ENCODE results near the gene STAT4.

The STAT4 gene, protein sequence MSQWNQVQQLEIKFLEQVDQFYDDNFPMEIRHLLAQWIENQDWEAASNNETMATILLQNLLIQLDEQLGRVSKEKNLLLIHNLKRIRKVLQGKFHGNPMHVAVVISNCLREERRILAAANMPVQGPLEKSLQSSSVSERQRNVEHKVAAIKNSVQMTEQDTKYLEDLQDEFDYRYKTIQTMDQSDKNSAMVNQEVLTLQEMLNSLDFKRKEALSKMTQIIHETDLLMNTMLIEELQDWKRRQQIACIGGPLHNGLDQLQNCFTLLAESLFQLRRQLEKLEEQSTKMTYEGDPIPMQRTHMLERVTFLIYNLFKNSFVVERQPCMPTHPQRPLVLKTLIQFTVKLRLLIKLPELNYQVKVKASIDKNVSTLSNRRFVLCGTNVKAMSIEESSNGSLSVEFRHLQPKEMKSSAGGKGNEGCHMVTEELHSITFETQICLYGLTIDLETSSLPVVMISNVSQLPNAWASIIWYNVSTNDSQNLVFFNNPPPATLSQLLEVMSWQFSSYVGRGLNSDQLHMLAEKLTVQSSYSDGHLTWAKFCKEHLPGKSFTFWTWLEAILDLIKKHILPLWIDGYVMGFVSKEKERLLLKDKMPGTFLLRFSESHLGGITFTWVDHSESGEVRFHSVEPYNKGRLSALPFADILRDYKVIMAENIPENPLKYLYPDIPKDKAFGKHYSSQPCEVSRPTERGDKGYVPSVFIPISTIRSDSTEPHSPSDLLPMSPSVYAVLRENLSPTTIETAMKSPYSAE

GRCh38 chr2:191150600-191151330, at the start of gene STAT4:
Gene STAT4 (minus strand): TSS chr2:191150994. CDS start chr2:191148203, 2,791 bp downstream.
- DNase-seq (ENCODE audit: low spot score) = no peak

DNA sequence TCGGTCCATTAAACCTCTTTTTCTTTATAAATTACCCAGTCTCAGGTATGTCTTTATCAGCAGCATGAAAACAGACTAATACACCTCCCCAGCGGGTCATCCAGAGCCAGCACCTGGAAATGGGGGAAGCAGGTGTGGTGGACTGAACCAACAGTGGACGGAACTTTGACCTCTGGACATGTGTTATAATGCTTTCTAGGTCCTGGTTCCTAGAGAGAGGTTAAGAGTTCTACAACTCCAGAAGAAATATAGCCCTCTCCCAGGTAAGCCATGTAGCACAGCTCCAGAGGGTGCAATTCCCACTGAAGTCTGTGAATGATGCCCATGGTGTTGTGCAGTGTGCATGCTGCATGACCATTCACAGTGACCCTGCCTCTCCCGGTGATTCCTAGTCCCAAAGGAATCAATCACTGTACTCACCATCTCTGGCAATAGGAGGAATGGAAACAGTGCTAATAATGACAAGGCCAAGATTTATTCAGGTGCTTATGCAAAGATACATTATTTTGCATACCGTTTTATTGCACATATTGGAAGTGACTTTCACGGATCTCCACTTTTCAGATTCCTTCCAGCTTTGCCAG, 49.2 kb upstream of the STAT4 start:
- DNase-seq (ENCODE audit: low spot score) = no peak

DNA sequence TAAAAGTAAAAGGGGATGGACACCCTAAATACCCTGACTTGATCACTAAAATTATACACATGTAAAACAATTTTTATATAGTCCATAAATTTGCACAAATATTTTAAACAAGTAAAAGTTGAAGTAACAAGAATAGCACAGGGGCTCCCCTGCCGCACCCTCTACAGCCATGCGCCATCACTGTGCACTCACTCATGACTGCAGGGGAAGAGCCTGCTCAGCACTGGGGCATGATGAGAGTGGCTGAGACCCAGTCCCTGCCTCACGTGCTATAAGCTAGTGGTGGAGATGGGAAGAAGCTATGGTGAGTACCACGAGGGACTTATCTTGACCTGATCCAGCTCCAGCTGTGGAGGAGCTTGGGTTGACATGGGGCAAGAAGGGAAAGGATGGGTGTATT, 47.5 kb upstream of the STAT4 start:
- no peak for DNase-seq (ENCODE audit: low spot score)

DNA sequence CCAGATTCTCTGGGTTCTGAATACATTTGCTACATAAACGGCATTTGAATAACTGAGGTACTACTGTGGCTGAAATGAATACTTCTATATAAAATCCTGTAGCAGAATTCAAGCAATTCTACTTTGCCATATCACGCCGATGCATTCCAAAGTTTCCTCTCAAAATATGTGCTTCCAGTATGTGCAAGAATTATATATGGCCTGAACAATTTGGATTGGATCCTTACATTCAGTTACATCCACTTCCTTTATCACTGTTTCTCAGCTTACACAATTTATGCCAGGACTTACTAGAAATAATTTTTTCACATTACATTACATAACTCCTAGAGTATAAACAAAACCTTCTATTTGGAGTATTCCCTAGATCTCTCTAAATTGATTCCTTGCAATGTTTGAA, 46.3 kb upstream of the STAT4 start:
- no peak for DNase-seq (ENCODE audit: low spot score)

GRCh38 chr2:191195021-191195420, 44.2 kb upstream of the STAT4 start:
- DNase-seq (ENCODE audit: low spot score) = no peak

DNA sequence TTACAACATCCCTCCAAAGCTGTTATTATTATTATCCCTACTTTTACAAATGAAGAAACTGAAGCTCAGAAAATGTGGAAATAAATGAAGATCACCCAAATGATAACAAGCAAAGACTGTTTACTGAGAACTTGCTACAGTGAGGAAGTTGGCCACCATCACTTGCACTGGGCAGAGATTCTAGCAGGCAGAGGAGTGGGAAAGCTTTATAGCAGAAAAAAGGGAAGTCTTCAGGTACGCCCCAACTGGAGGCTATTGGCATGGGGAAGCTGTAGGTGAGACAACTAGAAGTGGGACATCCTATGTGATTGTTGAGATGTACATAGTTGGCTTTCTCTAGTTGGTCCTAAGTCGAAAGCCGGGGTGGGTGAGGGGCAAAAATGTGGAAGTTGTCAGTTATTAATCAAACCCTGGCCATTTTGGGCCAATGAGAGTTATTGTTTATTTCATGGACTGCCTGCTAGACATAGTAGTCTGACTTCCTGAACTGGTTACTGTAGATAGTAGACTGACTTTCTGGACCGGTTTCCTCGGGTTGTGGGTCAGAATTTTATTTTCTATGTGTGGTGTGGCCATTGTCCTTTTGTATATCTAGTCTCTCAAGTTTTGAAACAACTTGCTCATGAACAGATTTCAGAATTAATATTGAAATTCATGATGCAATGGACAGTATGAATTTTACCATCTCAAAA, 40.2 kb upstream of the STAT4 start:
- DNase-seq (ENCODE audit: low spot score) = no peak

GRCh38 chr2:191190435-191190834, 39.6 kb upstream of the STAT4 start:
- no peak for DNase-seq (ENCODE audit: low spot score)

DNA sequence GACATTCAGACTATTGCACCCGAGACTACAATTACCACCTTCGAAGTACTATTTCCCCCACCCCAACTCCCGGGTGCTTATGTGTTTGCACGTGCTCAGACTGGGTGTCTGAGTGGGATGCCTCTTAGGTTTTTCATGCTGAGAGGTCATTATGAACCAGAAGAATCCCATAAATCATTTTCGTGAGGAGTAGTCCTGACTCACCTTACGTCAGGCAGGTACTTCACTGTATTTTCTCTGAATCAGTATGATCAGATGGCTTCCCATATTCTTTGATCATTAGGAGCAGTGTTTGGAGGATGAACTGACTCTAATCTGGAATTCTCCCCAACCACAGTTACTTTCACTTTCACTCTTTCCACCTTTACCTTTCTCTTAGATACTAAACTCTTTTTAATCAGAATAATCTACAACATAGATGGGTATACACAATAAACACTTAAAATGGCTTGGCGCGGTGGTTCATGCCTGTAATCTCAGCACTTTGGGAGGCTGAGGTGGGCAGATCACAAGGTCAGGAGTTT, 38.4 kb upstream of the STAT4 start:
- no peak for DNase-seq (ENCODE audit: low spot score)

DNA sequence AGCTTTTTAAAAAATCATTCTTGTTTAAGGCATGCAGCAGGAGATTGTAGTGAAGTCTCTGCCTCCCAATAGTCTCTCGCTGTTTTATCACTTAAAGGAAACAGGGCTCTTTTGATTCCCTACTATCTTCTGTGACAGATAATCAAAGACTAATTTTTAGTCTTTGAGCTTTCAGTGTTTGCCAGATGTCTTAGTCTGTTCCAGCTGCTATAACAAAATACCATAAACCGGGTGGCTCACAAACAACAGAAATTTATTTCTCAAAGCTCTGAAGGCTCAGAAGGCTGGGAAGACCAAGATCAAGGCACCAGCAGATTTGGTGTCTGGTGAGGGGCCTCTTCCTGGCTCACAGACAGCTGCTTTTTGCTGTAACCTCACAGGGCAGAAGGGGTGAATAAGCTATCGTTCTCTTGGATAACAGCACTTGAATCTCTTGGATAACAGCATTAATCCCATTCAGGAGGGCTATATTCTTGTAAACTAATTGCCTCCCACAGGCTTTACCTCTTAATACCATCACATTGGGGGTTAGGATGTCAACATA, 37.8 kb upstream of the STAT4 start:
- DNase-seq (ENCODE audit: low spot score) = no peak

DNA sequence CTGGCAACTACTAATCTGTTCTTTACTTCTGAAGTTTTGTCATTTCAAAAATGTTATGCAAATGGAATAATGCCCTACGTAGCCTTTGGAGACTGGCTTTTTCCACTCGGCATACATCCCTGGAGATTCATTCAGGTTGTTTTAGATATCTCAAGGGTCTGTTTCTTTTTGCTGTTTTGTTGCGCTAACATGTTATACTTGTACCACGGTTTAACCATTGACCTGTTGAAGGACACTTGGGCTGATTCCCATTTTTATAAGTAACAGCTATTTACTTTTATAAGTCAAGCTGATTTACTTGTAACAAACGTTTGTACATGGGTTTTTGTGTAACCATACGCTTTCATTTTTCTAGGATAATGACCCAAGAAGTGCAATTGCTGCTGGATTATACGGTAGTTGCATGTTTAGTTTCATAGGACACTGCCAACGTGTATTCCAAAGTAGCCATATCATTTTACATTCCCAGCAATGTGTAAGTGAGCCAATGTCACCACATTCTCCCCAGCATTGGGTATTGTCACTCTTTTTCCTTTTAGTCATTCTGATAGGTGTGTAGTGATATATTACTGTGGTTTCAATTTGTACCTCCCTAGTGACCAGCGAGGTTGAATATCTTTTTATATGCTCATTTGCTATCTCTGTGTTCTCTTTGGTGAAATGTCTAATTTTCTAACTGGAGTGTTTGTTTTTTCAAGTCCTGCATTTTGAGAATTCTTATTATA, 36.5 kb upstream of the STAT4 start:
- no peak for DNase-seq (ENCODE audit: low spot score)

GRCh38 chr2:191184457-191184856, 33.7 kb upstream of the STAT4 start:
- DNase-seq (ENCODE audit: low spot score) = no peak

- no peak for DNase-seq (ENCODE audit: low spot score)
Observed at GRCh38 chr2:191183516-191183915, 32.7 kb upstream of the STAT4 start.

DNA sequence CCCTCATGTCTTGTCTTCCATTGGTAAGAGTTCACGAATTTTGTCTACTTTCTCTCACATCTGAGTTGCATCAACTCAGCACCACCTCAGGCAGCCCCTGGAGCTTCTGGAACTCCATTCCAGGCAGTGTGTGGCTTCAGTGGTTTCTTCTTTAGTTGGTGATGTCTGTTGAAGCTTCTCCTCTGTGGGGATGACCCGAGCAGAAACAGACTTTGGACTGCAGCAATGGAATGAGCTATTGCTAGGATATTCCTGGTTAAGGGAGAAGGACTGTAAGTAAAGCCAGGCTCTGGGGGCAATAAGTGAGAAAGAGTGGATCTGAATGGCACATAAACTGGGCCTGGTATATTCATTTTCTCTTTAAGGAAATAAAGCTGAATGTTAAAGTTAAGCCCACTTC, 32.3 kb upstream of the STAT4 start:
- DNase-seq (ENCODE audit: low spot score) = no peak

GRCh38 chr2:191180713-191181112, 29.9 kb upstream of the STAT4 start:
- no peak for DNase-seq (ENCODE audit: low spot score)

GRCh38 chr2:191180276-191180675, 29.5 kb upstream of the STAT4 start:
- DNase-seq (ENCODE audit: low spot score) = no peak

- peak; percentile 80 for DNase-seq (ENCODE audit: low spot score)
Observed at GRCh38 chr2:191178806-191179514, 28.2 kb upstream of the STAT4 start.

DNA sequence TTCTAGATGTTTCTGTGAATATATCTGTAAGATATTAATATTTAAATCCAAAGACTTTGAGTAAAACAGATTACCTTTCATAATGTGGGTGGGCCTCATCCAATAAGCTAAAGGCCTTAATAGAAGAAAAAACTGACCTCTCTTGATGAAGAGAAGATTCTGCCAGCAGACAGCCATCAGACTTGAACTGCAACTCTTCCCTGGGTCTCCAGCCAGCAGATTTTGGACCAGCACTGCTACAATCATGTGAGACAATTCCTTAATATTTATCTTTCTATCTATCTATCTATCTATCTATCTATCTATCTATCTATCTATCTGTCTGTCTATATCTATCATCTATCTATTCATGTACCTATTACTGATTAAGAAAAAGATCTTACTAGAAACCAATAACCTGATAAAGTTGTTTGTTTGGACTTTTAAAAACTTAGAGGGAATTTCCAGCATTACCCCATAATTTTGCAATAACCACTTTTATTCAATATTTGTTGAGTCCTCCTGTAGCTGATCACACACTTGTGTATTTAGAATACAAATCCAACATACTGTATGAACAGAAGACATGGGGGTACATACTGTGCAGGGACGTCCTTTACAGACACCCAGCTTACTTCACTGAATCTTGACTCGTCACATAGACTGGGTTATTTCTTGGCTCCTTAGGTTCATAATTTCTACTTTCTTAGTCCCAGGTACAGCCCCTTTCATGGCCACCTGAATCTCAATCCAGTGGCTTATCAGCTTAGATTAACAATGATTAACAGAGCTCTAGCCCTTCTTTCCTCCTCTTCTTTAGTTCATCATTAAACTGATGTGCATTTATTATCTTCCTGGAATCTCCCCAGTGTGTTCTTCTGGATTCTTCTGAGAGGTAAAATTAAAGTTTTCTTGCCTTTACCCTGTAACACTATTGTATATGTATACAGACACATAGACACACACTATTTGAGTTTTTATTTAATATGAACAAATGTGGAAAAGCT, 27.2 kb upstream of the STAT4 start:
- no peak for DNase-seq (ENCODE audit: low spot score)

DNA sequence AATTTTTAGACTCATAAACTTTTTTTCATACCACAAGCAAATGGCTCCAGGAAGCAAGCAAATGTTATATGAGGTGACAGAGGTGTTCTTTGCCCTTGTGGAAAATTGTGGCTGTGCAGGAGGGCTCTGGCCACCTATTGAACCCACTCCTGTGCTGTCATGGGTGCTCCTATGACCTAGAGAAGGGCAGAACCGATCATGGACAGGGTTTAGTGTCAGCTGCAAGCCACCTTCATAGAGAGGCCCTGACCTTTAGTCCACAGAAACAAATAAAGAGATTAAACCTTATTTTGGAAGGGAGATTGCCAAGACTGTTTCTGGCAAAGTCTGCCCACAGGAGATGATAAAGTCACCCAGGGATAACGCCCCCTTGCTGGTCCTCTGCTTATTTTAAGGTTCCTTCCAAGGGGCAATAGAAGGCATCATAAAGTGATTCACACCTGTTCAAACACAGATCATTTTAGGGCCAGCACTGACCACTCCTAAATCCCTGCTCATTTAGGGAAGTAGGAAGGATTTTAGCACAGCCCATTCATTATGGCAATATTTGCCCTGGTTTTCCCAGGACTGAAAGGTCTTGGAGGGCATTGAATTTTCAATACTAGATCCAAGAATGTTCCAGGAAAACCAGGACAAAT, 26.1 kb upstream of the STAT4 start:
- no peak for DNase-seq (ENCODE audit: low spot score)
